HG03354 (cell line): Measurements from ENCODE around the gene HOXA10.

Experiments used
- ATAC-seq: cut with Tn5 transposase; IDR thresholded peaks from one replicate; pipeline ENCODE4 v1.9.1; 2021; ENCODE audit warnings: mild to moderate bottlenecking; ENCODE audit not compliant: unreplicated experiment, poor library complexity, severe bottlenecking

HOXA10 gene

DNA sequence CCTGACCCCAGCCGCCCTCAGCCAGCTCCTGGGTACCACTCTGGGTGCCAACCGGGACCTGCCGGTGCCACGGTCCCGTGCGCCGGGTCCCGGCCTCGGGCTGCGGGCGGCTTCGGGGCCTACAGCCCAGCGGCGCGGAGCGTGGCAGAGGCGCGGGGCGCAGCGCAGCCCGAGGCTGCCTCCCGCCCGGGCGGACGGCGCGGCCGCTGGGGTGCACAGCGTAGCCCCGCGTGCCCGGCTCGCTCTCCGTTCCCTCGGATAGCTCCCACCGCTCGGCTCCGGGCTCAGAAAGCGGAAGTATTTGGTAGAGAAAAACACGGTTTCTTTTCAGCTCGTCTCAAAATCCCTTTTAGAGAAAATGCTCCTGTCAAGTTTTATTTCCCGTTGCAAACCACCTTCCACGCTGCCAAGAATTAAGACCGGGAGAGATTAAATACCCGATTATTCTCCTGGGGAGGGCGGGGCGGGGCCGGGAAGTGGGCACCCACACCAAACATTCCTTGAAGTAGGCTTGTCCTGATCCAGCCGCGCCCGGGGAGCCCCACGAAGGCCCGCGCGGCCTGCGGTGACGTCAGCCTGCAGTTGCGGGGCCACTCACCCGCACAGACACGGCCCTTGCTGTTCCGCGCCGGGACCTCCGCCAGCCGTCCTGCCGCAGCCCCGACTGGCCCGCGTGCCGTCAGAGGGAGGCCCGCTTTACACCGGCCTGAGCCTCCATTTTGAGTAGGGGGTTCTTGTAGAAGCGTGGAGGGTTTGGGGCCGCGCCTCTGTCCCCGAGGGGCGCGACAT is 18.6 kb upstream of the HOXA10 start:
- no peak for ATAC-seq

GRCh38 chr7:27191833-27192545 is 17.9 kb upstream of the HOXA10 start:
- ATAC-seq: no peak

DNA sequence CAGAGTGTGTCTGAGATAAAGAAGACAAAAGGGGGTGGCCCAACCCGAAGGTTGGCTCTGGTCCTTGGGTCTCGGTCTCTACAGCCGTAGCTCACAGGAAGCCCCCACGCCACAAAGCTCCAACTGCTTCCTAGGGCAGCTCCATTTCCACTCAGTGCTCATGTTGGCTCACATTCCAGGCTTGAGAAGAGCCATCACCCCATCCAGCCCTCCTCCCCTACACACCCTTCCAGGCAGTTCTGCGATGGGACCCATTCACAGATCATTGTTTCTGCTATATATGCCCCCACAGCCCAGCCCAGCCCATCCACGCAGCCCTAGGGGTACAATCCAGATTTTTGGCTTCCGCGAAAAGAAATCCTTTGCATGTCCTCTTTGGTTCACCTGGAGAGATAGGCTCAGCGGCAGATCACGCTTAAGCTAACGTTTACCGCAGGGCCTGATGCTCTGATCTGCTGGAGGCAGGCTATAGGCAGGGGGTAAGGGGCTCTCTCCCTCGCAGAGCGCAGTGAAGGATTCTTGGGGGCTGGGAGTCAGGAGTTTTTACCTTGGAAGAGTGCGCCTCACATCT is 17.1 kb upstream of the HOXA10 start:
- no peak for ATAC-seq

- no peak for ATAC-seq
These were observed 16.1 kb upstream of the HOXA10 start for GRCh38 chr7:27189997-27190748.

GRCh38 chr7:27189295-27189996 is 15.3 kb upstream of the HOXA10 start:
- ATAC-seq: no peak

DNA sequence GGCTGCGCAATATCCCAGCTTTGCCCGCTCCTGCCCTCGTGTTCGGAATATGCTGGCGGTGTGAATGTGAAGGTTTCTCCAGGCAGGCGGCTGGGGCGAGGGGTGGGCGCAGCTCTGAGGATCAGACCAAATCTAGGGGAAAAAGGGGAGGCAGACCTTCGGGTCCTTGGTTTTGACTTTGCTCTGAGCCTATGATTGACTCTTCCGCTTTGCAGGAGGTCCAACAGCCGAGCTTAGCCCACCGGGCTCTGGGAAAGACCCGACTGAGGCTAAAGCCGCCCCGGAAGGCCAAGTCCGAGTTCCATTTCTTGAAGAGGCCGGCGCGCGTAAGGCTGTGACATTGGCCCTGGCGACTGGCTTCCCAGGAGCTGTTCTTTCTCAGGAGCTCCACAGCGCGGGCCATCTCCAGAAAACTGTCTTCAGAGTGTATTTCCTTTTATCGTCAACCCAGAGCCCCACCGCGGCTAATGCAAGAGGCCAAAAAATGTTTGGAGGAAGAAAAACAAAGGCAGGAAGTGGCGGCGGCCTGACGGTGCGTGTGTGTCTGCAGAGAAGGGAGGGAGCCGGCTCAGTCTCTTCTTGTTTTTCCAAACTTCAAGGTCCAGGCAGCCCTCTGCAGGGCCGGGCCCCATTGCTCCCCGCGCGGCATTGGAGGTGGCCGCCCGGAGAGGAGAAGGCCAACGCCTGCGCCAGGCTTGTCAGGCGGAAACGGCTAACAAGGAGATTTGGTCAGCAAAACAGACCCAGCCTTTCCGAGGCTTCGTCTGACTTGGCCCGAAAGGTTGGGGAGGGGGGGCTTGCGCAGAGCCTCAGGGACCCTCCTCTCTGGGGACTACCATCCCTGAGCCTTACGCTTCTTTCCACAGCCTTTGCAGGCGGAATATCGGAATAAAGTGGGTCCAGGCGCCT is 14.5 kb upstream of the HOXA10 start:
- no peak for ATAC-seq

- no peak for ATAC-seq
These were observed 13.6 kb upstream of the HOXA10 start for GRCh38 chr7:27187475-27188385.

GRCh38 chr7:27186668-27187474 is 12.8 kb upstream of the HOXA10 start:
- no peak for ATAC-seq

GRCh38 chr7:27185854-27186667 is 11.9 kb upstream of the HOXA10 start:
- no peak for ATAC-seq

GRCh38 chr7:27185013-27185853 is 11.1 kb upstream of the HOXA10 start, which contains the start of gene HOXA11:
Gene HOXA11 (minus strand): TSS chr7:27185232. CDS start chr7:27185144, 88 bp downstream.
- ATAC-seq: no peak

DNA sequence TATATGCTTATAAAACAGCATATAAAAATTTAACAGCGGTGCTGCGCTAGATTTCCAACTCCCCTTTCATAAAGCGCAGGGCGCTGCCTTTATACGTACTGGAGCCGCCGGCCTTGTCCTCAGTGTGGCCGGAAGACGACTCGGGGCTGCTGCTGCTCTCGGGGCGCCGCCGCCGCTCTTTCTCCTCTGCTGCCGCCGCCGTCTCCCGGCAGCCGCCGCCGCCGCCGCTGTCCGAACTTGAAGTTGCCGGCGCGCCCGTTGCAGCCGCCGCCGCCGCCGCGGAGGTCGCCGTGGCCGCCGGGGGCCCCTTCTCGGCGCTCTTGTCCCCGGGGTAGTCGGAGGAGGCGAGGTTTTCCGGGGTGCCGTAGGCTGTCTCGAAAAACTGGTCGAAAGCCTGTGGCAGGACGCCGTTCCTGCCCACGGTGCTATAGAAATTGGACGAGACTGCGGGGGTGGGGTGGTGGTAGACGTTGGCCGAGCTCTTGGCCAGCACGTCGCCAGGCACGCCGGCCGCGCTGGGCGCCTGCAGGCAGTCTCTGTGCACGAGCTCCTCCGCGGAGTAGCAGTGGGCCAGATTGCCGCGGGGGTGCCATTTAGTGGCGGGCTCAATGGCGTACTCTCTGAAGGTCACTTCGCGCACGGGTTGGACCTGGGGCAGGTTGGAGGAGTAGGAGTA is 10.4 kb upstream of the HOXA10 start:
- no peak for ATAC-seq

GRCh38 chr7:27183682-27184336 is 9.7 kb upstream of the HOXA10 start:
- ATAC-seq: no peak

DNA sequence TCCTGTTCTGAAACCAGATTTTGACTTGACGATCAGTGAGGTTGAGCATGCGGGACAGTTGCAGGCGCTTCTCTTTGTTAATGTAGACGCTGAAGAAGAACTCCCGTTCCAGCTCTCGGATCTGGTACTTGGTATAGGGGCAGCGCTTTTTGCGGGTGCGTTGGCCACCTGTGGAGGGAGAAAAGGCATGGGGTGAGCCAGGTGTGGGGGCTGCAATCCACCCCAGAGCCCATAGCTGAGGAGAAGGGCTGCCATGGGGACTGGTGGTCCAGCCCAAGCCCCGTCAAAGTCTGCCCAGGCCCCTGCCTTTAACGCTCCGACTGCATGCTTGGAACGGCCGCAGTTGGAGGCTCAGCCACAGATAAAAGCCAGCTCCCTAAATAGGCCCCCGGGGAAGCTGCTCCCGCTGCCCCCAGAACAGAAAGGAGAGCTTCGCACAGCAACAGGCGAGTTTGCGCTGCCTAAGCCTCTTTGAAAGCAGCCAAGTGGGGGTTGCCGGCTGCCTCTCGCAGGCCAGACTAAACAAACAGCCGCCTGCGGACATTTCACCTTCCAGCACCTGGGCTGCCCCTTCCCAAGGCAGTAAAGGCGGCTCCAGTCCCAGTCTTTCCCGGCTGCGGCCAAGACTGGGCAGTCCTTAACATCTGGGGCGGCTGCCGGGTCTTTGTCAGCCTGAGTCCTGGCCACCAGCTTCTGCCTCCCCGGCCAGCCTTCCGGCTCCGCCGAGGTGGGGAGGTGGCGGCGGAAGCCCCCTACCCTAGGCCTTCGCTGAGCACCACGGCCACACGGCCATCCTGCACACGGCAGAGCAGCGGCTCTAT is 9.0 kb upstream of the HOXA10 start:
- no peak for ATAC-seq
